Karpas-422 (cell line): ENCODE data around the gene RYR2. TPM values are rescaled to one million over a fixed set of nuclear protein-coding genes. Genes with fewer than 3 reads are reported as not detected.

ENCODE experiments used
- DNase-seq: peaks from one replicate; pipeline ENCODE4 v3.0.0-alpha.2; 2015
- H2AFZ ChIP-seq: fragments of 200-600 bp; sonication (generic); 2 replicates; pipeline ENCODE4 v1.6.1; 2014; ENCODE audit warnings: antibody characterized with exemption, low read length, mixed read lengths
- H3K27ac ChIP-seq: fragments of 200-600 bp; sonication (generic); 2 replicates; pipeline ENCODE4 v1.5.1; 2014; ENCODE audit warnings: mild to moderate bottlenecking, low read length, moderate library complexity
- H3K27me3 ChIP-seq: fragments of 200-600 bp; sonication (generic); 2 replicates; pipeline ENCODE4 v1.6.1; 2014; ENCODE audit warnings: low read length, mixed read lengths
- H3K36me3 ChIP-seq: fragments of 200-600 bp; sonication (generic); 2 replicates; pipeline ENCODE4 v1.6.1; 2014; ENCODE audit warnings: low read length, mixed read lengths; ENCODE audit not compliant: insufficient read depth
- H3K4me1 ChIP-seq: fragments of 200-600 bp; sonication (generic); 2 replicates; pipeline ENCODE4 v1.6.1; 2014; ENCODE audit warnings: mild to moderate bottlenecking, low read length, mixed read lengths
- H3K4me2 ChIP-seq: fragments of 200-600 bp; sonication (generic); 2 replicates; pipeline ENCODE4 v1.6.1; 2014; ENCODE audit warnings: low read length, low read depth, mild to moderate bottlenecking; ENCODE audit not compliant: poor library complexity, severe bottlenecking
- H3K4me3 ChIP-seq: fragments of 200-600 bp; sonication (generic); 2 replicates; pipeline ENCODE4 v1.5.1; 2014; ENCODE audit warnings: mild to moderate bottlenecking, antibody characterized with exemption, low read length, mixed read lengths
- H3K79me2 ChIP-seq: fragments of 200-600 bp; sonication (generic); 2 replicates; pipeline ENCODE4 v1.6.1; 2014; ENCODE audit warnings: mild to moderate bottlenecking, low read length, mixed read lengths
- H3K9ac ChIP-seq: fragments of 200-600 bp; sonication (generic); 2 replicates; pipeline ENCODE4 v1.6.0; 2014; ENCODE audit warnings: low read length
- H3K9me2 ChIP-seq: fragments of 200-600 bp; sonication (generic), shearing (Covaris generic); replicated peaks from 2 replicates; pipeline ENCODE4 v1.6.0; 2014; ENCODE audit warnings: mild to moderate bottlenecking, low read length, moderate library complexity; ENCODE audit not compliant: insufficient read depth
- H3K9me3 ChIP-seq: fragments of 300-700, 200-600 bp; sonication (generic); 2 replicates; pipeline ENCODE4 v1.6.1; 2014; ENCODE audit warnings: low read length, mixed read lengths
- H4K20me1 ChIP-seq: fragments of 200-600 bp; sonication (generic); 2 replicates; pipeline ENCODE4 v1.6.1; 2014; ENCODE audit warnings: mild to moderate bottlenecking, antibody characterized with exemption, low read length, low read depth; ENCODE audit not compliant: insufficient read depth
- total RNA-seq: library from RNA; depleted of rRNA; stranded (reverse); fragments of >200 nt; shearing (Covaris generic); gene quantifications from 2 replicates; pipeline ENCODE4 v1.2.3, GENCODE V29; 2014; ENCODE audit warnings: low replicate concordance

Gene RYR2
- total RNA-seq, 1 experiment from 2014 or later = not detected

GRCh38 chr1:237791592-237791991 lies 749.6 kb downstream of the RYR2 start:
- Histone ChIP-seq H3K4me1 (no peaks in the 10 kb centered on the region), H2AFZ (no peak overlapping the region), H3K36me3 (no peaks in the 10 kb centered on the region), H4K20me1 (no peaks in the 10 kb centered on the region), H3K9me2 (no peaks in the 10 kb centered on the region), H3K27me3 (no peaks in the 10 kb centered on the region), H3K4me3 (no peak overlapping the region), H3K9ac (no peak overlapping the region), H3K9me3 (no peaks in the 10 kb centered on the region), H3K27ac (no peak overlapping the region), H3K4me2 (no peak overlapping the region), H3K79me2 (no peaks in the 10 kb centered on the region)
- DNase-seq = no peak

- no peak for DNase-seq
- no peak overlapping the region for H3K4me3 ChIP-seq
- no peaks in the 10 kb centered on the region for H3K9me3 ChIP-seq
- H3K27me3 ChIP-seq = no peaks in the 10 kb centered on the region
- no peaks in the 10 kb centered on the region for H3K36me3 ChIP-seq
- H3K79me2 ChIP-seq = no peaks in the 10 kb centered on the region
- no peak overlapping the region for H2AFZ ChIP-seq
- H4K20me1 ChIP-seq = no peaks in the 10 kb centered on the region
- H3K9ac ChIP-seq = no peak overlapping the region
- H3K27ac ChIP-seq = no peak overlapping the region
- no peaks in the 10 kb centered on the region for H3K9me2 ChIP-seq
- no peaks in the 10 kb centered on the region for H3K4me1 ChIP-seq
- no peak overlapping the region for H3K4me2 ChIP-seq
Measured at GRCh38 chr1:237792149-237792548, 750.2 kb downstream of the RYR2 start.

GRCh38 chr1:237792726-237793125 lies 750.7 kb downstream of the RYR2 start:
- no peak for DNase-seq
- no peaks in the 10 kb centered on the region for H3K36me3 ChIP-seq
- H4K20me1 ChIP-seq = no peaks in the 10 kb centered on the region
- H3K9ac ChIP-seq = no peak overlapping the region
- no peak overlapping the region for H2AFZ ChIP-seq
- H3K9me3 ChIP-seq = no peaks in the 10 kb centered on the region
- no peak overlapping the region for H3K4me3 ChIP-seq
- no peak overlapping the region for H3K27ac ChIP-seq
- no peaks in the 10 kb centered on the region for H3K27me3 ChIP-seq
- H3K4me2 ChIP-seq = no peak overlapping the region
- H3K9me2 ChIP-seq = no peaks in the 10 kb centered on the region
- no peaks in the 10 kb centered on the region for H3K4me1 ChIP-seq
- no peaks in the 10 kb centered on the region for H3K79me2 ChIP-seq

- Histone ChIP-seq H3K9ac (no peak overlapping the region), H3K4me3 (no peak overlapping the region), H3K79me2 (no peaks in the 10 kb centered on the region), H3K9me3 (no peaks in the 10 kb centered on the region), H4K20me1 (no peaks in the 10 kb centered on the region), H3K4me1 (no peaks in the 10 kb centered on the region), H3K36me3 (no peaks in the 10 kb centered on the region), H2AFZ (no peak overlapping the region), H3K4me2 (no peak overlapping the region), H3K9me2 (no peaks in the 10 kb centered on the region), H3K27me3 (no peaks in the 10 kb centered on the region), H3K27ac (no peak overlapping the region)
- DNase-seq = no peak
Measured at GRCh38 chr1:237794071-237794470, 752.1 kb downstream of the RYR2 start.

- H3K27ac ChIP-seq = no peak overlapping the region
- H3K9me3 ChIP-seq = no peaks in the 10 kb centered on the region
- H4K20me1 ChIP-seq = no peaks in the 10 kb centered on the region
- no peak for DNase-seq
- H3K4me1 ChIP-seq = no peaks in the 10 kb centered on the region
- H3K4me2 ChIP-seq = no peak overlapping the region
- no peaks in the 10 kb centered on the region for H3K36me3 ChIP-seq
- no peak overlapping the region for H3K9ac ChIP-seq
- H2AFZ ChIP-seq = no peak overlapping the region
- no peak overlapping the region for H3K4me3 ChIP-seq
- H3K9me2 ChIP-seq = no peaks in the 10 kb centered on the region
- no peaks in the 10 kb centered on the region for H3K27me3 ChIP-seq
- no peaks in the 10 kb centered on the region for H3K79me2 ChIP-seq
Measured at GRCh38 chr1:237795558-237795957, 753.6 kb downstream of the RYR2 start.

GRCh38 chr1:237799762-237800474 lies 757.9 kb downstream of the RYR2 start:
- no peak overlapping the region for H3K27ac ChIP-seq
- H3K4me3 ChIP-seq = no peak overlapping the region
- no peaks in the 10 kb centered on the region for H3K27me3 ChIP-seq
- no peaks in the 10 kb centered on the region for H3K4me1 ChIP-seq
- no peaks in the 10 kb centered on the region for H3K36me3 ChIP-seq
- H3K9me3 ChIP-seq = no peaks in the 10 kb centered on the region
- no peak overlapping the region for H3K9ac ChIP-seq
- no peak overlapping the region for H2AFZ ChIP-seq
- no peaks in the 10 kb centered on the region for H3K79me2 ChIP-seq
- no peaks in the 10 kb centered on the region for H4K20me1 ChIP-seq
- DNase-seq = peak; percentile 90
- H3K9me2 ChIP-seq = no peaks in the 10 kb centered on the region
- no peak overlapping the region for H3K4me2 ChIP-seq

- Histone ChIP-seq H3K9me3 (no peaks in the 10 kb centered on the region), H3K4me3 (no peak overlapping the region), H3K4me2 (no peak overlapping the region), H3K36me3 (no peaks in the 10 kb centered on the region), H3K4me1 (no peaks in the 10 kb centered on the region), H2AFZ (no peak overlapping the region), H3K79me2 (no peaks in the 10 kb centered on the region), H3K9me2 (no peaks in the 10 kb centered on the region), H3K27ac (no peak overlapping the region), H3K9ac (no peak overlapping the region), H4K20me1 (no peaks in the 10 kb centered on the region), H3K27me3 (no peaks in the 10 kb centered on the region)
- no peak for DNase-seq
Measured at GRCh38 chr1:237804516-237804915, 762.5 kb downstream of the RYR2 start.

- no peaks in the 10 kb centered on the region for H3K36me3 ChIP-seq
- no peaks in the 10 kb centered on the region for H3K9me2 ChIP-seq
- no peak overlapping the region for H3K4me3 ChIP-seq
- H2AFZ ChIP-seq = no peak overlapping the region
- H4K20me1 ChIP-seq = no peaks in the 10 kb centered on the region
- H3K79me2 ChIP-seq = no peaks in the 10 kb centered on the region
- DNase-seq = no peak
- no peaks in the 10 kb centered on the region for H3K27me3 ChIP-seq
- H3K4me2 ChIP-seq = no peak overlapping the region
- H3K9me3 ChIP-seq = no peaks in the 10 kb centered on the region
- no peak overlapping the region for H3K27ac ChIP-seq
- H3K9ac ChIP-seq = no peak overlapping the region
- no peaks in the 10 kb centered on the region for H3K4me1 ChIP-seq
Measured at GRCh38 chr1:237809099-237809498, 767.1 kb downstream of the RYR2 start.
